Spleen (tissue), 11 donors: ENCODE measurements around the gene CABLES1. TPM values are rescaled to one million over a fixed set of nuclear protein-coding genes. Genes with fewer than 3 reads are reported as not detected.
"Not testable (repeated sequence)": the region's sequence is repeated elsewhere in the genome, so short reads cannot be mapped to it uniquely, and the experiment has no call there.

Source experiments
- DNase-seq: peaks from one replicate; pipeline ENCODE4 v3.0.0-alpha.2; 2020
- H3K27ac ChIP-seq, 8 donors: fragments of 200-600 bp; sonication (generic) in 7 of 8; 1 replicate in 4 of 8; 2 replicates in 4 of 8; pipeline versions ENCODE4 v1.5.0 to v1.8.0; 2016 to 2021; ENCODE audit warnings: inconsistent platforms in 4 of 8, mild to moderate bottlenecking in 4 of 8, moderate library complexity in 1 of 8
- H3K27me3 ChIP-seq, 7 donors: fragments of 200-600 bp; sonication (generic) in 6 of 7; replicated peaks in 1 of 7; 1 replicate in 4 of 7; 2 replicates in 3 of 7; pipeline versions ENCODE4 v1.5.0 to v1.8.0; 2016 to 2021; ENCODE audit warnings: inconsistent platforms in 3 of 7, mild to moderate bottlenecking in 1 of 7
- H3K36me3 ChIP-seq, 6 donors: fragments of 200-600 bp; sonication (generic) in 5 of 6; 1 replicate in 4 of 6; 2 replicates in 2 of 6; pipeline versions ENCODE4 v1.5.0 to v1.8.0; 2016 to 2021; ENCODE audit warnings: inconsistent platforms in 2 of 6
- H3K4me1 ChIP-seq, 6 donors: fragments of 200-600 bp; sonication (generic) in 5 of 6; 1 replicate in 3 of 6; 2 replicates in 3 of 6; pipeline versions ENCODE4 v1.5.0 to v1.8.0; 2016 to 2021; ENCODE audit warnings: inconsistent platforms in 3 of 6
- H3K4me3 ChIP-seq, 8 donors: fragments of 200-600 bp; sonication (generic) in 7 of 8; 1 replicate in 4 of 8; 2 replicates in 4 of 8; pipeline versions ENCODE4 v1.5.0 to v1.8.0; 2016 to 2021; ENCODE audit warnings: inconsistent platforms in 4 of 8, mild to moderate bottlenecking in 4 of 8, moderate library complexity in 2 of 8
- H3K9me3 ChIP-seq, 8 donors: fragments of 200-600 bp; sonication (generic) in 7 of 8; 1 replicate in 4 of 8; 2 replicates in 4 of 8; pipeline versions ENCODE4 v1.5.0 to v1.8.0; 2016 to 2021; ENCODE audit warnings: inconsistent platforms in 4 of 8
- CTCF ChIP-seq, 11 experiments: fragments of 200-600 bp in 7 of 11; fragments of 450-650 bp in 4 of 11; sonication (generic) in 4 of 11; IDR thresholded peaks in 8 of 11; conservative IDR thresholded peaks in 3 of 11; 1 replicate in 7 of 11; 2 replicates in 4 of 11; pipeline versions ENCODE4 v1.4.0 to v1.8.0; 2016 to 2021; ENCODE audit warnings: antibody characterized with exemption in 11 of 11, inconsistent platforms in 4 of 11, mild to moderate bottlenecking in 1 of 11
- POLR2A ChIP-seq, 3 donors: fragments of 450-650 bp; IDR thresholded peaks; one replicate each; pipeline ENCODE4 v1.5.1; 2017; ENCODE audit warnings: antibody characterized with exemption in 3 of 3, mild to moderate bottlenecking in 1 of 3
- POLR2AphosphoS5 ChIP-seq, 3 donors: sonication (generic); formaldehyde crosslinking; IDR thresholded peaks; one replicate each; pipeline ENCODE4 v1.5.1; 2017; ENCODE audit warnings: antibody characterized with exemption in 3 of 3
- WGBS, 5 donors: extraction: QIAGEN DNeasy Blood & Tissue Kit in 3 of 5; methylation state at CpG; one replicate each; pipeline versions ENCODE4 v1.1.5 to v1.1.7; 2013 to 2018; 5-methylcytosine and 5-hydroxymethylcytosine counted together
- intact Hi-C: fragments of 100-400 bp; cut with DNase I; formaldehyde crosslinking; loops from one replicate; pipeline ENCODE4 v1.15.0; 2023; ENCODE audit warnings: low total_unique reads
- polyA plus RNA-seq, 3 donors: library from polyadenylated mRNA; stranded (reverse); fragments of 200-250 nt; gene quantifications; one replicate each; pipeline ENCODE4 v1.2.1, GENCODE V29; 2013
- total RNA-seq, 7 donors: library from RNA; depleted of rRNA in 3 of 7; stranded (reverse); fragments of >200 nt in 3 of 7; fragmentation: NEBNext Ultra II Directional in 4 of 7; extraction: Animal tissue kit (Norgen Biotek cat#: 25700) in 4 of 7; gene quantifications; one replicate each; pipeline versions ENCODE4 v1.1.0 to v1.2.1, GENCODE V29; 2016 to 2021
- donor health status: healthy with polysubstance abuse.
- donor health status: DM: no; HTN: no; CAD: no; lungs with moderate emphysema.
- donor health status: DM: no; HTN: no; CAD: no.
- donor health status: Bipolar disorder and iron deficiency.
- donor health status: healthy.
- donor health status: DM: no; HTN: no; CAD: no.
- donor health status: DM: yes; HTN: yes; CAD: no.

Gene CABLES1
- total and polyA plus RNA-seq, 10 donors, result 1.7 to 18.7 (median 6.0) TPM

GRCh38 chr18:23106575-23106974 lies 28.7 kb upstream of the CABLES1 start:
- no peak for DNase-seq
- H3K36me3 ChIP-seq, result no peaks in the 10 kb centered on the region
- H3K27ac ChIP-seq, result no peak overlapping the region
- 14 to 24% (median 16%) methylated on average over 6 of the region's 6 CpGs for WGBS, 5 donors
- intact Hi-C loops, result no loop called here
- TF ChIP-seq POLR2AphosphoS5 (IDR thresholded peaks at IDR 0.05) (no peak), POLR2A (IDR thresholded peaks at IDR 0.05) (no peak), CTCF (IDR thresholded peaks at IDR 0.05 in 8 of 11, conservative IDR thresholded peaks at IDR 0.05 in 3 of 11) (no peak)
- H3K9me3 ChIP-seq, result no peaks in the 10 kb centered on the region
- H3K4me3 ChIP-seq, result no peak overlapping the region
- peaks cover 0 to 12% (median 5%) of the 10 kb centered on the region in 6 donors for H3K4me1 ChIP-seq
- H3K27me3 ChIP-seq, result no peaks in the 10 kb centered on the region

- H3K4me1 ChIP-seq, result peaks cover 0 to 12% (median 5%) of the 10 kb centered on the region in 6 donors
- no peaks in the 10 kb centered on the region for H3K36me3 ChIP-seq
- H3K9me3 ChIP-seq, result peaks cover 0 to 8% (median 0%) of the 10 kb centered on the region in 8 donors
- intact Hi-C loops, result no loop called here
- no peak for TF ChIP-seq CTCF (IDR thresholded peaks at IDR 0.05 in 8 of 11, conservative IDR thresholded peaks at IDR 0.05 in 3 of 11)
- no peak for TF ChIP-seq POLR2AphosphoS5 (IDR thresholded peaks at IDR 0.05)
- no peak for TF ChIP-seq POLR2A (IDR thresholded peaks at IDR 0.05)
- no peak overlapping the region for H3K27ac ChIP-seq
- DNase-seq, result no peak
- WGBS, 5 donors, result 61 to 81% (median 77%) methylated on average over 7 of the region's 7 CpGs
- H3K27me3 ChIP-seq, result no peaks in the 10 kb centered on the region
- H3K4me3 ChIP-seq, result no peak overlapping the region
Measured at GRCh38 chr18:23107718-23108117, 27.6 kb upstream of the CABLES1 start.

- Histone ChIP-seq H3K4me3 (no peak overlapping the region), H3K27me3 (no peaks in the 10 kb centered on the region), H3K9me3 (peaks cover 0 to 10% (median 0%) of the 10 kb centered on the region in 8 donors), H3K36me3 (no peaks in the 10 kb centered on the region), H3K27ac (no peak overlapping the region), H3K4me1 (peaks cover 0 to 12% (median 5%) of the 10 kb centered on the region in 6 donors)
- DNase-seq, result no peak
- intact Hi-C loops, result no loop called here
- WGBS, 5 donors, result 81 to 93% (median 90%) methylated on average over 5 of the region's 5 CpGs
- TF ChIP-seq POLR2AphosphoS5 (IDR thresholded peaks at IDR 0.05) (no peak), POLR2A (IDR thresholded peaks at IDR 0.05) (no peak), CTCF (IDR thresholded peaks at IDR 0.05 in 8 of 11, conservative IDR thresholded peaks at IDR 0.05 in 3 of 11) (no peak)
Measured at GRCh38 chr18:23108496-23108895, 26.8 kb upstream of the CABLES1 start.

- H3K4me3 ChIP-seq, H3K27me3 ChIP-seq, intact Hi-C loops, H3K27ac ChIP-seq, DNase-seq, H3K9me3 ChIP-seq, H3K36me3 ChIP-seq: not testable (repeated sequence)
- WGBS, 5 donors, result 88 to 97% (median 94%) methylated on average over 9 of the region's 9 CpGs
- peaks cover 0 to 16% (median 9%) of the 10 kb centered on the region in 6 donors for H3K4me1 ChIP-seq
Measured at GRCh38 chr18:23109163-23109562, 26.1 kb upstream of the CABLES1 start.

- Histone ChIP-seq H3K4me3 (no peak overlapping the region), H3K27me3 (no peaks in the 10 kb centered on the region), H3K27ac (no peak overlapping the region), H3K4me1 (peaks cover 5 to 19% (median 14%) of the 10 kb centered on the region in 6 donors), H3K9me3 (peaks cover 0 to 10% (median 0%) of the 10 kb centered on the region in 8 donors), H3K36me3 (no peaks in the 10 kb centered on the region)
- peak; percentile 17 for DNase-seq
- TF ChIP-seq POLR2AphosphoS5 (IDR thresholded peaks at IDR 0.05) (no peak), CTCF (IDR thresholded peaks at IDR 0.05 in 8 of 11, conservative IDR thresholded peaks at IDR 0.05 in 3 of 11) (no peak), POLR2A (IDR thresholded peaks at IDR 0.05) (no peak)
- WGBS, 5 donors, result 76 to 97% (median 87%) methylated on average over 6 of the region's 6 CpGs
- intact Hi-C loops, result no loop called here
Measured at GRCh38 chr18:23113576-23113975, 21.7 kb upstream of the CABLES1 start.
